Posterior vena cava (tissue), 2 donors: ENCODE measurements around the gene NCL. TPM values are rescaled to one million over a fixed set of nuclear protein-coding genes. Genes with fewer than 3 reads are reported as not detected.
"Not testable (repeated sequence)": the region's sequence is repeated elsewhere in the genome, so short reads cannot be mapped to it uniquely, and the experiment has no call there.

Experiments used
- DNase-seq: peaks from one replicate; pipeline ENCODE4 v3.0.0-alpha.2; 2020; ENCODE audit warnings: low spot score
- intact Hi-C, 2 donors: fragments of 100-400 bp; cut with DNase I; formaldehyde crosslinking; loops; one replicate each; pipeline versions ENCODE4 v1.14.1 to v1.14.2; 2022 to 2023
- total RNA-seq, 2 donors: library from RNA; stranded (reverse); fragmentation: NEBNext Ultra II Directional; extraction: Animal tissue kit (Norgen Biotek cat#: 25700); gene quantifications; one replicate each; pipeline ENCODE4 v1.2.1, GENCODE V29; 2021
- donor health status: DM: yes; HTN: yes; CAD: no.
- donor health status: DM: yes; HTN: yes; CAD: no.

The NCL gene
- total RNA-seq, 2 donors from 2014 or later: 341 to 448 TPM

DNA sequence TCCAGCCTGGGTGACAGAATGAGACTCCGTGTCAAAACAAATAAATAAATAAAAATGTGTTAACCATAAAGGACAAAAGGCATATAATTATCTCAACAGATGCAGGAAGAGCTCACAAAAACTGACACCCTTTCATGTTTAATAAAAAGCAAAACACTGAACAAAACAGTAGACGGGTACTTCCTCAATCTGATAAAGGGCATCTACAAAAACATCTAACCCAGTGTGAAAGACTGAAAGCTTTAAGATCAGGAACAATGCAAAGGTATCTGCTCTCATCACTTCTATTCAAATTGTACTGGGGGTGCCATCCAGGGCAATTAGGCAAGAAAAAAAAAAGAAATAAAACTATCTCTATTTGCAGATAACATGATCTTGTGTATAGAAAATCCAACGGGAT is 11.7 kb upstream of the NCL start:
- intact Hi-C loops: no loop called here
- DNase-seq: no peak

DNA sequence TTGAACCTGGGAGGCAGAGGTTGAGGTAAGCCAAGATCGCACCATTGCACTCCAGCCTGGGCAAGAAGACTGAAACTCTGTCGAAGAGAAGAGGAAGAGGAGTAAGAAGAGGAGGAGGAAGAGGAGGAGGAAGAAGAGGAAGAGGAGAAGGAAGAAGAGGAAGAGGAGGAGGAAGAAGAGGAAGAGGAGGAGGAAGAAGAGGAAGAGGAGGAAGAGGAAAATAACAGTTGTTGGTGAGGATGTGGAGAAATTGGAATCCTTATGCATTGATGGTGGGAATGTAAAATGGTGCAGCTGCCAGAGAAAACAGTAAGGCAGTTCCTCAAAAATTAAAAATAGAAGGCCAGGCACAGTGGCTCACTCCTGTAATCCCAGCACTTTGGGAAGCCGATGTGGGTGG is 8.5 kb upstream of the NCL start:
- intact Hi-C loops: no loop called here
- DNase-seq: no peak

DNA sequence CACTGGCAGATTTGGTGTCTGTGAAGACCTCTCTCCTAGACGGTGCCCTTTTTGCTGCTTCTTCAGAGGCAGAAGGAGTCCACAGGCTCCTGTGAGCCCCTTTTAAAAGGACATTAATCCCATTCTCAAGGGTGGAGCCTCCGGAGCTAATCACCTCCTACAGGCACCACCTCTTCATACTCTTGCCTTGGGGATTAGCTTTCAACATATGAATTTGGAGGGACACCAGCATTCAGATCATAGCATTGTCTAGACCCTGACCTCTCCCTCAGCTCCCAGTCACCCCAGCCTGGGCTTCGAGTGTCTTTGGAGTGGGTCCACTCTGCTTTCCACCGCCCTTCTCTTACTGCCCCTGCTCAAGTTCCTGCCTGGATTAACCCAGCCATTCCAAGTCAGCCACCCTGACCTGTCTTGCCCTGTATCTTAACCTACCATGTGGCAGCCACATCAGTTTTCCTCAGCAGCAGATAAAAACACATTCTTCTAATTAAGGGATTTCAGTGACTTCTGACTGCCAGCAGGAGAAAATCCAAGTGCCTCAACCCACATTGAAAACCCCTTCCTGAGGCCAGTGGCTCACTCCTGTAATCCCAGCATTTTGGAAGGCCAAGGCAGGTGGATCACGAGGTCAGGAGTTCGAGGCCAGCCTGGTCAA is 6.1 kb upstream of the NCL start:
- intact Hi-C loops: no loop called here
- peak; percentile 50 for DNase-seq

DNA sequence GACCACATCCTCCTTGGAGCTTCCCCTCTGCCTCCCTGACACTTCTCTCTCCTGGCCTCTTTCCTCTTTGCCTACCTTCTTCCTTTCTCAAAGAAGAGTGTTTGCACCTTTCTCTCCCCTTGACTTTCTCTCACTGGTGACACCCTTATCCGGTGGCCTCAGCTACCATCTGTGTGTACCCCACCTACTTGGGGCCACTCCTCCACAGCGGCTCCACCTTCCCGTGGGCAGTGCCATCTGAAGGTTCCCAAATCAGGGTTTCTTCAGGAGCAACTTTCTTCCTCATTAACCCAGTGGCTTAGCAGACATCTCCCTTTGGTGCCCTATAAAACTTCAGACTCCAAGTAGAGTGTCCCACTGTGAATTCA is 5.3 kb upstream of the NCL start:
- intact Hi-C loops: no loop called here
- peak; percentile 29 for DNase-seq

DNA sequence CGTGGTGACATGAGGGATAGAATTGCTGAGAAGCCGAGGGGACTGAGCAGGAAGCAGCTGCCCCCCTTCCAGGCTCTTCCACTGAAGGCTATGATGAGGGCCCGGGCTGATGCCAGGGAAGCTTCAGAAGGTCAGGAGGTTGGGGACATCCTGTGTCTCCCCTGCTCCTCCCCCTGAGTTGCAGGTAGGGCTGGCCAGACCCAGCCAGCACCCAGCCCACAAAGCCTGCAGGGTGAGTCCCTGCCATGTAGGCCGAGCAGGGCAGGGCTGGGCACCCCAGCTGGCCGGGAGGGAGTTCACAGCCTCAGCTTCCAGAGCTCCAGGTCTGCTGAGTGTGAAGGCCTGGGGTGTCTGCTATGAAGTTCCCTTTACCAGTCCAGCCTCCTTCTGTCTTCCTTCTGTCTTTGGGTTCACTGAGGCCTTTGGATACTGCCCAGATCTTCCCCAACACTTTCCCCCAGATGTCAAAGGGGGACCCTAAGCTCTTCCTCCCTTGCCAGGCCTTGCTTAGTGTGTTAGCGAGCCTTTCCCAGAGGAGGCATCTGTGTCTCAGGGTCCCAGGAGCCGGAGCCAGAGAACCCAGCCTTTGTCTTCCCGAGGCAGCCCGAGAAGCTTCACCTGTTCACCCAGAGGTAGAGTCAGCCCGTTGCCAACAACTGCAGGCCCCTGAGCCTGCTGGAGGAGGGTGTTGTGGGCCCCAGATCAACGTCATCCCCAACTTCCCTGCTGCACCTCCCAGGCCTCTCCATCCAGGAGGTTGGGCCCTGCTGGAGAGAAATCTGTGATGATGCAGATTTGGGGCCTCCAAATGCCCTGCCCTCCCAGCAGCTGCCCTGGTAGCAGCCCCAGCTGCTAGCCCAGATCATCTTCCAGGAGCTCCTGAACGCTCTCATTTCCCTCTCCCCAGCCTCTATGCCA is 3.6 kb upstream of the NCL start:
- peak; percentile 54 for DNase-seq
- intact Hi-C loops: no loop called here

DNA sequence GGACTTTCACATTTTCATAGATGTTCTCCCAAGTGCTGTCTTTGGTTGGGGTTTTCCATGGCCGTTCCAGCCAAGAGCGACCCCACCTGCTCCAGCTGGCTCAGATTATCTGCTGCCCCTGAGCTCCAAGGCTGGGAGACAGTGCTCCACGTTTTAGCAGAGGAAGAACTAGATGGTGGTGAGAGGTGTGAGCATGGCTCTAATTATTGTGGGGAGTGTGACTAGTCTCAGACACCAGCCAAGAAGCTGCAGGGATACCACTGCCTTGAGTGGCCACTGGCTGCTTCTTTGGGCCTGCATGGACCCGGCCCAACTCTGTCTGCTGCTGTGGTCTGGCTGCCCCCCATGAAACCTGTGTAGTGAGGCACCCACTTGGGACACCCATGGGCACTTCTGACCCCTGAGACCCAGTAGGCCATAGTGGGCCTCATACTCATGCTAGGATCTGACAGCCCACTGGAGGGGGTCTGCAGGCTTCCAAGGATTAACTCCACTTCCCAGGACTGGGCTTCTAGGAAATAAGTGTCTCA is 2.8 kb upstream of the NCL start:
- intact Hi-C loops: no loop called here

DNA sequence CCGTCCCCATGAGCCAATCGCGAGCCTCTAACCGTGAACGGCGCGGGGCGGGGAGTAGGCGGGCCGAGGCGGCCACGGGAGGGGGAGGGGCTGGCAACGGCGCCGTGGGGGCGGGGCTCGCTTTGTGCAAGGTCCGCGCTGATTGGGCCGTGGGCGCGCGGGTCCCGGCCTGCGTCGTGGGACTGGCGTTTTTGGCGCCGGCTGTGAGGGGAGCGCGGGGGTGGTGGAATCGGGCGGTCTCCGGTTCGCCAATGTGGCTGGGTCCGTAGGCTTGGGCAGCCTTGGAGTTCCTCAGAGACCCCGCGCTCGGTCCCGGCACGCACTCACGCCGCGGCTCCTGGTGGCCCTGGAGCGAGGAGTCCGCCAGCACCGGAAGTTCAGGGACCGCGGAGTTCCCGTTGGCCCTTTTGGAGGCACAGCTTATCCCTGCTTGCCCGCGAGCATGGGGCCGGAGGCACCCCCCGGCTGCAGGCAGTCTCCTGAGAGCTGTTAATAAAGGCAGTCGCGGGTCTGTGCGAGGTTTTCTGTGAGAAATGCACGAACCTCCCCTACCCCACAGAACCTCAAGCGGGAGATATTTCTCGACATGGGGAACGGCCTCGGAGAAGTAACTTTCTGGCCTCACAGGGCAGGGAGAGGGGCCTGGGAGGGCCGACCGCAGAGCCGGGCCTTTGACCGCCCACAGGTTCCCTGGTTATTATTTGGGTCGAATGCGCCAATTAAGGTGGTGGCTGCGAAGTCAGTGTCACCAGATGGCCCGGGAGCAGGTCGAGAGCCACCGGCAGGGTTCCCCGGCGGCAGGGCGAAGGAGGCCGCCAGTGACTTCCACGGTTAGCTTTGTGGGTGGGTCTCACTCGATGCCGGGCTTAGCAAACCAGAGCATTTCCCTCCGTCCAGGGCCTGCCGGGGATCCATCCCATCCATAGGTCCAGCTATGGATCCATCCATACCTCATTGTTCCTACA is 574 bp upstream of the NCL start:
- peak; percentile 100 for DNase-seq
- intact Hi-C loops: loop anchor here in 1 of 2 donors (2.0 kb wide), 1 partner anchor 40 kb away; no protein-coding TSS in a partner anchor

More for the DNA sequence above, 2.8 kb upstream of the NCL start:
- peak; percentile 30 for DNase-seq

DNA sequence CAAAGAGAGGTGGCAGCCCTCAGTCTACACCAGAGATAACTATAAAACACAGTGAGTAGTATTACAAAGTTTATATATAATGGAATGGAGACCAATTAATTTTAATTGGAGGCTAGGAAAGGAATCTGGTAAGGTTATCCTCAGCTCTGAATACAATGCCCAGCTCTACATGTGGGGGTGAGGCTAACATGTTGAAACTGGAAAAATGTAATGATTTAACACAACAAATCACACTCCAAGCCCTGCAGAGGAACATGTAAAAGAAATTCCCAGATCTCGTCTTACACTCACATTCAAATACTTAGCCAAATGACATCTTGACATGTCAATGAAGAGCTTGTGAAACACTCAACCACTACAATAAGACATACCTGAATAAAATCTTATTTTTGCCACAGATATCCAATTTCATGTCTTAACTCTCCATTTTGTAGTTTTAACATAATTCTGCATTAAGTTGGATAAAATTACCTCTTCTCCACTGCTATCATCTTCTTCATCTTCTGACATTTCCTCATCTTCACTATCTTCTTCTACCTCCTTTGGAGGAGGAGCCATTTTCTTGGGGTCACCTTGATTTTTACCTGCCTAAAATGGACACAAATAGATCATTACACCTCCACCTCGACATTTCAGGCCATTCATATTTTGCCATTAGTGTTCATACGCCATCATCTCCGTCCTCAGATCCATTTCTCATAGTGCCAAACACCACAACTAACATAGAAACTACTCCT is 1.4 kb downstream of the NCL start:
- DNase-seq: no peak
- intact Hi-C loops: no loop called here

DNA sequence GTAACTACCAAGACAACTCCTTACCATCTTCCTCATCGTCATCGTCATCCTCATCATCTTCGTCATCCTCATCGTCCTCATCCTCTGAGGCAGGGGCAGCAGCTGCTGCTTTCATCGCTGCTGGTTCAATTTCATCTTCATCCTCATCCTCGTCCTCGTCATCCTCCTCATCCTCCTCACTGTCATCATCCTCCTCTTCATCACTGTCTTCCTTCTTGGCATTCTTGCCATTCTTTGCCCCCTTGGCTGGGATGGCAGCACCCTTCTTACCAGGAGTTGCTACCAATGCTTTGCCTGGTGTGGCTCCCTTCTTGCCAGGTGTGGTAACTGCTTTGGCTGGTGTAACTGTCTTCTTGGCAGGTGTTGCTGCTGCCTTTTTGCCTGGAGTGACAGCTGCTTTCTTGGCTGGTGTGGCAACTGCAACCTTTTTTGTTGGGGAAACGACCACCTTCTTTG is 2.7 kb downstream of the NCL start:
- DNase-seq: no peak
- intact Hi-C loops: no loop called here

DNA sequence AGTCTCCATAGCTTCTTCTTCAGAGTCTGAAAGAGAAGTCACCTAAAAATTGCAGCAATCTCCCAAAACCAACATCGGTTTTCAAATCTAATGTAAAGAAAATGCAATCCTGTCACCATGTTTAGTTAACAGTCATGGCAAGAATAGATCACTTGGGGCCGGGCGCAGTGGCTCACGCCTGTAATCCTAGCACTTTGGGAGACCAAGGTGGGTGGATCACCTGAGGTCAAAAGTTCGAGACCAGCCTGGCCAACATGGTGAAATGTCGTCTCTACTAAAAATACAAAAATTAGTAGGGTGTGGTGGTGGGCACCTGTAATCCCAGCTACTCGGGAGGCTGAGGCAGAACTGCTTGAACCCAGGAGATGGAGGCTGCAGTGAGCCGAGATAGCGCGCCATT is 3.4 kb downstream of the NCL start:
- intact Hi-C loops: not testable (repeated sequence)

DNA sequence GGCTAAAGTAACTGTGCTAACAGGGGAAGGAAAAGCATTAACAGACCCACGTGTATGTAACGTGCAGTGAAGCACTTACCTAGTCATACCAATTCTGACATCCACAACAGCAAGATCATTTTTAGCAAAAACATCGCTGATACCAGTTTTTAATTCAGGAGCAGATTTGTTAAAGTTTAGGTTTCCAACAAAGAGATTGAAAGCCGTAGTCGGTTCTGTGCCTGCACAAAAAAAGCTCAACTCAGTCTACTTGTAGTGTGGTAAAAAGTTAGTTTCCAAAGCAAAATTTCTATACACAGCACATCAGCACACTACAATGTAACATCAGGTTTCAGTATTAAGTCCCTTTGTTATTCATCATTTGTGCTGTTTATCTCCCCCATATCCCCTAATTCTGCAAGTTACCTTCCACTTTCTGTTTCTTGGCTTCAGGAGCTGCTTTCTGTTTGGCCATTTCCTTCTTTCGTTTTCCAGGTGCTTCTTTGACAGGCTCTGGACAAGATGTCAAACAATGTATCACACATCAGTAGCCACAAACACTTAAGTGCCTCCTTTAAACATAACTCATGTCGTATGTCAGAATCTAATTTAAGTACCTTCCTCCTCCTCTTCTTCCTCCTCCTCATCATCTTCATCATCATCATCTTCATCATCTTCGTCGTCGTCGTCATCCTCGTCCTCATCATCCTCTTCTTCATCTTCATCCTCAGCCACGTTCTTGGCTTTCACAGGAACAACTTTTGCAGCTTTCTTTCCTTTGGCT is 4.0 kb downstream of the NCL start:
- intact Hi-C loops: no loop called here
- DNase-seq: no peak

More for the DNA sequence above, 3.4 kb downstream of the NCL start:
- DNase-seq: not testable (repeated sequence)

DNA sequence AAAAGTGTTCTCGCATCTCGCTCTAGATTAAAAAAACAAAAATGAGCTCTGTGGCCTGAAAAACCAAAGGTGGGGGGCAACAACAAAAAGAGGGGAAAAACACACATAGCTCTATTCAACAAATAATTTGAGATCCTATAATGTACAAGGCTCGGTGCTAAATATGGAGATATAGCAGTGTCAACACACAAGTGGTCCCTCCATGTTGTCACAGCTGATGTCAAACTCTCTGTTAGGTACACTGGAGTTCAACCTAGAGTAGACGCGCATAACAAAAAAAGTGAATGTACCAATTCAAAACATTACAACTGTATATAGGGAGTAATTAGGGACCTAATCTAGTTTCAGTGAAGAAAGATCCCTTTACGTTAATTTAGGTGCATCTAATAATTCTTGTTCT is 5.9 kb downstream of the NCL start:
- intact Hi-C loops: no loop called here
- no peak for DNase-seq

DNA sequence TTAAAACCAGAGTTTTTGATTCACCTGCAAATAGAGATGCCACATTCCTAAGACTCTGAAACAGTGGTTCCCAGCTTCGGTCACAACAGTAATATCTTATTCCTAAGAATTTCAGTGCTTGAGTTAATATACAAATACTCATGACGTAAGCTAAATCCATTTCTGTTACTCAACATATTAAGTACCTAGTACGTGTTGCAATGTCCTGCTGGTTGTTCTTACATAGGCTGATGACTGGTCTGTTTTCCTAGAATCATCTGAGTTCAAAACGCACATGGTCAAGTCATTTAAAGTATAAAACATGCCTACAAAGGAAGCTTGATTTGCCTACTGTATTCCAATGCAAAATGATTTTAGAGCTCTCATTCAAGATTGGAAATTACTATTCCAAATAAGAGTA is 7.2 kb downstream of the NCL start:
- intact Hi-C loops: no loop called here
- no peak for DNase-seq

DNA sequence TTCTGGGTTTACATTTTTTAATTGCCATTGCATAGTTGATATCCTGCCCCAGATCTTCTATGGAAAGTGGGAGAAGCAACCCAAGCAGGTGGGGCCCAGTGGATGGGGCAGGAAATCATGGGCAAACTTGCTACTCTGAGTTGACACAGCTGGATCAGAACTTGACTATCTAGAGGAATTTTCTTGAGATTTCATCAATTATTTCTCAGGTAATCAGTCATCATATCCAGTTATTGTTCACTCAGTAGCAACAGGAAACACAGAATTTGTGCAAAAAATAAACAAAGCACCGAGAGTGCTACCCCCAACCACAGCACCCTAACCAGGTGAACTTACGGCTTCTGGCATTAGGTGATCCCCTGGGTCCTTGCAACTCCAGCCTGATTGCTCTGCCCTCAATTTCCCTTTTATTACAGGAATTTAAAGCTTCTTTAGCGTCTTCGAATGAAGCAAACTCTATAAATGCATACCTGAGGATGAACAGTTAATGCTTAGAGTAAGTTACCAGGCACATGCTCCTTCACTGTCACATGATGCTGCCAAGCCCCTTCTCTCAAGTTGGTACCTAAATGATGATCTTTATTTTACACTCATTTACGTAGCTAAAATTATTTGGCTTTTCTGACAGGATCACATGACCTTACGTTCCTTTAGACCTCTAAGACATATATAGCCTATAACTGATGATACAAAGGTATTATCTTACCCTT is 7.8 kb downstream of the NCL start:
- intact Hi-C loops: no loop called here
- no peak for DNase-seq

DNA sequence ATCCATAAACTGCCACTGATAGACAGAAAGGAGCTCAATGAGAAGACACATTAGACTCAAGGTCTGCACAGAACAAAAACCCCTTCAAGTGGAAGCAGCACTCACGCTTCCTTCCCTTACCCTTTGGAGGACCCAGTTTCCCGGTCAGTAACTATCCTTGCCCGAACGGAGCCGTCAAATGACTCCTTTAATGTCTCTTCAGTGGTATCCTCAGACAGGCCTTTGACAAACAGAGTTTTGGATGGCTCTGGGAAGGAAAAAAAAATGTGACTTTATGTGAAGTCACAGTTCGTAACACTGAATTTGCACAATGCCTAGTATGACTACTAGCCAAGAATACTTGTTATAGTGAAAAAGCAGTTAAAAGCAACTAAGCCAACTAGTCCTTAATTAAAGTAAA is 8.4 kb downstream of the NCL start:
- intact Hi-C loops: no loop called here
- no peak for DNase-seq

DNA sequence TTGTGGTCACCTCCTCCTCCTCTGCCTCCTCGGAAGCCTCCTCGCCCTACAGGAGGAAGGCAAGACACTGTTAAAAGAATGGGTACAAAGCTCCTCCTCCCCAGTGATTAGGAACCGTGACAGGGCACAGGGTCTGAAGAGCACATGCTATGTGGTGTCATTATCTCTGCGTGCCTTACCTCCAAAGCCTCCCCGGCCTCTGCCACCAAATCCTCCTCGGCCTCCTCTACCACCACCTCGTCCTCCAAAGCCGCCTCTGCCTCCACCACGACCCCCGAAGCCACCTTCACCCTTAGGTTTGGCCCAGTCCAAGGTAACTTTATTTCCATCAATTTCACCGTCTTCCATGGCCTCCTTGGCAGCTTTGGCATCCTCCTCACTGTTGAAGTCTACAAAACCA is 9.1 kb downstream of the NCL start:
- no peak for DNase-seq
- intact Hi-C loops: no loop called here

DNA sequence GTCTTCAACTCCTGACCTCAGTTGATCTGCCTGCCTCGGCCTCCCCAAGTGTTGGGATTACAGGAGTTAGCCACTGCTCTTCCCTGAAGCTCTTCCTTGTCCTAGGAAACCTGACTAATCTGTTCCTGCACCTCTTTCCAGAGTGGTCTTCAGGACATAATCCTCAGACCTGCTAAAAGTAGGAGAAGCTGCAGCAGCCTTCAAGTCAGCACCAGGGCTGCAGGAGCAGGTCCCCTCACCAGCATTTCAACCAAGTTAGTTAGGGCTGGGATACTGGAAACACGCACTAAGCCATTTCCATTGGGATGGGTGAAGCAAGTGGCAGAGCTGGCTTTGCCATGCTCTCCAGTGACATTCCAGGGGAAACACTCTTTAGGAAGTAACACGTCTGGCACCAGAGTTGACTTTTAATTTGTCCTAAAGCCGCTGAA is 9.9 kb downstream of the NCL start:
- intact Hi-C loops: no loop called here
- DNase-seq: no peak
